GM21528 (cell line): ENCODE measurements around the gene HMGN4.
"Not testable (repeated sequence)": the region's sequence is repeated elsewhere in the genome, so short reads cannot be mapped to it uniquely, and the experiment has no call there.

Experiments used
- ATAC-seq: cut with Tn5 transposase; IDR thresholded peaks from one replicate; pipeline ENCODE4 v1.9.1; 2021; ENCODE audit warnings: mild to moderate bottlenecking, moderate library complexity; ENCODE audit not compliant: unreplicated experiment, low FRiP score

The HMGN4 gene

DNA sequence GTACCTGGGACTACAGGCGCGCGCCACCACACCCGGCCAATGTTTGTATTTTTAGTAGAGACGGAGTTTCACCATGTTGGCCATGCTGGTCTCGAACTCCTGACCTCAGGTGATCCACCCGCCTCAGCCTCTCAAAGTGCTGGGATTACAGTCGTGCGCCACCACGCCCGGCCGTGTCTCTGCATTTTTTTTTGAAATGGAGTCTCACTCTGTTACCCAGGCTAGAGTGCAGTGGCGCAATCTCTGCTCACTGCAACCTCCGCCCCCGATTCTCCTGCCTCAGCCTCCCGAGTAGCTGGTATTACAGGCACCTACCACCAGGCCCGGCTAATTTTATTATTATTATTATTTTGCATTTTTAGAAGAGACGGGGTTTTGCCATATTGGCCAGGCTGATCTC is 9.2 kb downstream of the HMGN4 start:
- not testable (repeated sequence) for ATAC-seq

DNA sequence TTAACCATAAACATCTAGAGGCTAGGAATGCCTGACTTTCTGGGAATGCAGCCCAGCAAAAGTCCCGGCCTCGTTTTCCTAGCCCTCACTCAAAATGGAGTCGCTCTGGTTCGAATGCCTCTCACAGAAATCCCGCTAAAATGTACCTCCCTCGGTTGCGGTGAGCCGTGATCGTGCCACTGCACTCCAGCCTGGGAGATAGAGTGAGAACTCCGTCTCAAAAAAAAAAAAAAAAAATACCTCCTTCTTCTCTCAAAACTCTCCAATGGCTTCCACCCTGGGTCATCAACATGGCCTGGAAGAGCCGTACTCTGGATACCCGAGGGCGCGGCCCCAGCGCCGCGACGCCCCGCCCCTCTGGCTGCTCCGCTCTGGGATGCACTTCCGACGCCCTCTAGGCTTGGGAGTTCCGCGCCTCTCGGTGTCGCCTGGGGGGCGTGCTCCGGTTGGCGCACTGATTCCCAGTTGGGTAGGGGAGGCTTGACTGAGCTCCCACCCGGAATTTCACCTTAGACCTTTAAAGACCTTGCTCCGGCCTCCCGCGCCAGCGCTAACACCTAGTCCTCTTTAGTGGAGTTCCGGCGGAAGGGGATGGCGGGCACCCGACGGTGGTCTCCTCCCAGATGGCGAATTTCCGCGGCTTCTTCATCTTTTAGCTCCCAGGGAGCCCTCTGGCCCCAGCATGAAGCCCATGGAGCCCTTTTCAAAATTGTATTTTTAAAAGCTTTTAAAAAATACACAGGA is 12.3 kb downstream of the HMGN4 start:
- ATAC-seq = no peak

DNA sequence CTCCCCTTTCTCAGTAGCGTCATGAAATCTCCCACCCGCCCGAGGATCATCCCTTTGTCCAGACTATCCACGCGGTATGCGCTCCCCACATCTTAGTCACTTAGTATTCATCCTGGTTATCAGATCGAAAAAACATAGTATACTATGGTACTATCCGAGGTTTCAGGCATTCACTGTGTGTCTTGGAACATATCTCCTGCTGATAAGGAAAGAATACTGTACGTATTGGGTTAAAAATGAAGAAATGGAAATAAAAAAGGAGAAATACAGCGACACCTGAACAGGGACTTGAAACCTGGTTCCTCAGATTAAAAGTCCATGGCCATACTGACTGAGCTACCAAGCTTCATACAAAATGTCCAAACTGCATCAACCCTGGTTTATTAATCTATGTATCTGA is 14.0 kb downstream of the HMGN4 start:
- ATAC-seq = no peak

DNA sequence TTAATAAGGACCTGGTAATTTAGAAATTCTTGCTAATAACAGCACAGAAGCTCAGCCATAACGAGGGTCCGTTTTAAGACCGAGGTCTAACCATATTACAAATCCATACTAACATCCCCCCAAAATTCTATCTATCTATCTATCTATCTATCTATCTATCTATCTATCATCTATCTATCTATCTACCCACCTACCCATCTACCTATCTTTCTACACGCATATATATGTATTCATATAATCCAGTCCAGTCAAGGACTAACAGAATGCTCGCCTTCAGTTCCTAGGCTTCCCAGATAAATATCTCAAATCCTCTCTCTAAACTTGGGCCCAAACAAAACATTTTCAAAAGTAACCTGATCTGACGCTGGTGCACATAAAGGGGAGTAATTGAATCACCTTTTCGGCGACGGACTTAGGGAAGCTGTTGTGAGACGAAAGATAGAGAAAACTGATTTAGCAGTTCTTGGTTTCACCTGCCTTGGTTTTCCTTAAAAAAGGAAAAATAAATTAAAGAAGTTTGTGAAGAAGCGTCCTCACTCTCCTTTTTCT is 14.5 kb downstream of the HMGN4 start:
- no peak for ATAC-seq

DNA sequence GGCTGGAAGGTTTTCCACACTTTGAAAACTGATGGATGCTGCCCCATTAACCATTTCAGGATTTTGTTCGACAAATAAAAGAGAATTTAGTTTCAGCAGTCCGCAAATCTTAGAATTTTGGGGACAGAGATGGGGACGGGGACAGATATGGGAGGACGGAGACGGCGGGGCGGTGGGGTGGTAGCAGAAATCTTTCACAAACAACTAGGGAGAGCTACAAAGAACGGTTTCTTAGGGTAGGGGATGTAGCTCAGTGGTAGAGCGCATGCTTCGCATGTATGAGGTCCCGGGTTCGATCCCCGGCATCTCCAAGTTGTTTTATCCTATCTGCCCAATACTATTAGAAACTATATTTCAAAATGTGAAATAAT is 15.1 kb downstream of the HMGN4 start:
- peak; percentile 48 for ATAC-seq

DNA sequence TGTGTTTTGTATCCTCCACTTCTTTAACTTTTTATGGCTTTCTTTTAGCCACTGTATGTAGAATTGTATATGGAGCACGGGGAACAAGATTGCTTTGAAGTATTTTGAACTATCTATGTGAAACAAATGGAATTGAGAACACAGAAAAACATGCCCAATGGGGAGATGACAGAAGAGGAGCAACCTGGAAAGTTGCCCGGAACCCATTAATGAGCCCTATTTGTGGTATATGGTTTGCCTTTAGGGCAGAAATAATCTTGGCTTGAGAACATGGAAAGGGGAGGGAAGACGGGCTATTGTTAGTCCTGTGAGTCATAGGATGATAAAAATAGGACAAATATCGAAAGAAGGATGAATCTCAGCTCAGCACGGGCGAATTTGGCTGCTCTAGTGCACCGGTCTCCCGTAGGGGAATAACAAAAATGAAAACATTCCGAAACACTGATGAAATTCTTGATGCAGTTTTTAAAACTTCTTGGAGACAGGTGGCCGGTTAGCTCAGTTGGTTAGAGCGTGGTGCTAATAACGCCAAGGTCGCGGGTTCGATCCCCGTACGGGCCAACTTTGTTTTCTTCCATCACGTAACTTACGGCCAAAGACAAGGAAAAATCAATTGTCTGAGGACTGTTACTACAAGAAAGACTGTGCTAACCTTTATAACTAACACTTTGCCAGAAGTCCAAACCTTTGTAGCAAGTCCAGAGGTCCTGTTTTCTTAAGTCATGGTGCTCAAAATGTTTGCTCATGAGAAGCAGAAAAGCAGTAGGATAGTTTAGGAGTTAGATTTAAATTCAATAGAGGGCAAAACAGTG is 15.7 kb downstream of the HMGN4 start:
- peak; percentile 40 for ATAC-seq

DNA sequence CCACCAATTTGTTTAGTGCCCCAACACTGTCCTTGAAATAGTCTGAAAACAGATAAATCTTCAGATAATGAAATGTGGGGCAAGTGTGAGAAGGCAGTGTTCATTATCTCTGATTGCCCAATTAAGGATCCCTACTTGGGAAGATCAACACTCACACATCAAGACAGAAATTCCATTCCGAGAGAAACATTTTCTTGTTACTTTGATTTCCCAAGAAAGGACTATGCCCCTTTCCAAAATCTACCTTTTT is 16.2 kb downstream of the HMGN4 start:
- ATAC-seq = no peak

DNA sequence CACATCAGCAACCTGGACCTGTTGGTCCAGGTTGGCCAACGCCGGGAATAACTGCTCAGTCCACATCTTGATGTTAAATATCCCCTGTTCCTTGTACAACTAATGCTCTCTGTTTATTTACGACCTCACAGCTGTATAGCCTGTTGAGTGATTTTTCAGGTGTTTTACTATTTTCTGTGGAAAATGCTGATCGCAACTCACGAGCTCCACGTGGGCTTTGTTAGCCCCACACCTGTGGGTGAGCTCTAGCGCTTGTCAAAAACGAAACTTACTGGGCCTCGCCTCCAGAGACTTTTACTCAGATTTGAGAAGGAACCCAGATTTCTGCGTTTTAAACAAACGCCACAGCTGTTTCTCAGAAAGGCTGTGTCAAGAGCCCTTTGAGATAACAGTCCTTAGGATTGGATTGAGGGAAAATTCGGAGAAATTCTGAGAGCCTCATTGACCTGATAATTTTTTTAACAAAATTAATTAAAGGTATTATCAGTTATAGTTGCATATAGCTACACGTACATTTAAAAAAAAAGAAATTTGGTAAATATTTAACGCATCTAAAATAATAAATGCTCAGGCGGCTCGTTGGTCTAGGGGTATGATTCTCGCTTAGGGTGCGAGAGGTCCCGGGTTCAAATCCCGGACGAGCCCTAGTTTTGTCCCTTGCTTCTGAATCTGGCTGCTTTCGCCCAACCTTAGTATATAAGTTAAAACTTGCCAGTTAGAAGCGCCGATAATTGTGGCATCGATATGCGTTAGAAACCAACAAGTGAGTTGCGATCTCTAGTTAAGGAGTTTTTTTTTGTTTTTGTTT is 16.7 kb downstream of the HMGN4 start:
- no peak for ATAC-seq

DNA sequence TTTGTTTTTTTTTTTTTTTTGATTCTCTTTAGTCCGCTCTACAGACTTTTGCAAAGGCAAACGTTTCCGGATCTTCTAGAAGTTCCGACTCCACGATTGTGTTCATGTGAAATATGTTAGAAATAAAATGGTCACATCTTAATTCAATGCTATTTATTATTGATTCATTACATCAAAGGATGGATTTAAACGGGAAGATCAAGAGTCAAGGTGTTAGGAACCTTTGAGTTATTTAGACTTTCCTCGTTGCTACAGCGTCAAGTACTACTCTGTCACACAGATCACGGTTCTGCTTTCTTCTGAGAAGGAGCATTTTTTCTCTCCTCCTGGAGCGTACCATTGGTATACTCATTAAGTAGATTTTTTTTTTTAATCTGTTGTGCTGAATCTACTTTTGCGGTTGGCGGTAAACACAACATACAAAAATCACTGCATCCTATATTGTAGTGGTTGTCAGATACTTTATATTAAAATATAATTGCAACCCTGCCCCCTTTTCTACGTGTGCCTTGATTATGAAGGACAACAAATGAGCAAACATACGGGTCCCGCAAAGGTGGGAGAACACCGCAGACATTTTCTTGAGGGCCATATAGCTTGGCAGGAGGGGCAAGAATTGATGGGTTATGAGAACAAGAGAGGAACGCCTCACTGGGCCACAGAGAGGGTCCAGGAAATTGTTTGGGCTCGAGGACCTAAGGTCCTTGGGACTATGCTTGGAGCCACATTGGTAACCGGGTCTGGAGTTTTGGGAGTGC is 17.5 kb downstream of the HMGN4 start:
- no peak for ATAC-seq

DNA sequence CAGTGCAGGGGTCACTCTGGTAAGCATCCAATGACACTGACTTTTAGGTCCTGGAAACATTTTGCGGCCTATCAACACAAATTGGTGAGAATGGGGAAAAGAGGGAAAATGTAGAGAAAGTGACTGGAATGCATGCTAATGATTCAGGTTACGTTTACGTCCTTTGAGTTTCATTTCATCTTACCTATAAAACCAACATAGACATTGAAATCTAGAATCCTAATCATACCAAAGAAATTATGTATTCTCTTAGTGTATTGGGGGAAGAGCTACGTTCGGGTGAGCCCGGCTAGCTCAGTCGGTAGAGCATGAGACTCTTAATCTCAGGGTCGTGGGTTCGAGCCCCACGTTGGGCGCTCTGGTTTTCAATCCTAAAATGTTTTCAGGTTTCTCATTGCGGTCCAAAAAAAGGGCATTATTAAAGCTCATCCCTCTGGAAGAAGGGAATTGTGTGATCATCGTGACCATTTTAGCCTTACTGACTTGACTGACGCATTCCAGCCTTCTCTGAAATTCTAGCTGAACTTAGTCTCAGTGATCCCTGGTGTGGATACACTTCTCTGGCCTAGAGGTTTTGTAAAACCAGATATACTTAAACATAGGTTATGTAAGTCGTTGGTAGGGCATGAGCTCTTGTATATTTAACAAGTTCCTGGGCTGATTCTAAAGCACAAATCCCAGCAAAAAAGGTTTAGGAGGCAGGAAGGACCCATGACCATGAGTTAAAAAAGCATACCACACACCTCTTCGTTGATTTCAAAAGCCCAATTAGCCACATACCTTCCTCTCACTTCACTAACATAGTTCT is 18.3 kb downstream of the HMGN4 start:
- ATAC-seq = no peak

DNA sequence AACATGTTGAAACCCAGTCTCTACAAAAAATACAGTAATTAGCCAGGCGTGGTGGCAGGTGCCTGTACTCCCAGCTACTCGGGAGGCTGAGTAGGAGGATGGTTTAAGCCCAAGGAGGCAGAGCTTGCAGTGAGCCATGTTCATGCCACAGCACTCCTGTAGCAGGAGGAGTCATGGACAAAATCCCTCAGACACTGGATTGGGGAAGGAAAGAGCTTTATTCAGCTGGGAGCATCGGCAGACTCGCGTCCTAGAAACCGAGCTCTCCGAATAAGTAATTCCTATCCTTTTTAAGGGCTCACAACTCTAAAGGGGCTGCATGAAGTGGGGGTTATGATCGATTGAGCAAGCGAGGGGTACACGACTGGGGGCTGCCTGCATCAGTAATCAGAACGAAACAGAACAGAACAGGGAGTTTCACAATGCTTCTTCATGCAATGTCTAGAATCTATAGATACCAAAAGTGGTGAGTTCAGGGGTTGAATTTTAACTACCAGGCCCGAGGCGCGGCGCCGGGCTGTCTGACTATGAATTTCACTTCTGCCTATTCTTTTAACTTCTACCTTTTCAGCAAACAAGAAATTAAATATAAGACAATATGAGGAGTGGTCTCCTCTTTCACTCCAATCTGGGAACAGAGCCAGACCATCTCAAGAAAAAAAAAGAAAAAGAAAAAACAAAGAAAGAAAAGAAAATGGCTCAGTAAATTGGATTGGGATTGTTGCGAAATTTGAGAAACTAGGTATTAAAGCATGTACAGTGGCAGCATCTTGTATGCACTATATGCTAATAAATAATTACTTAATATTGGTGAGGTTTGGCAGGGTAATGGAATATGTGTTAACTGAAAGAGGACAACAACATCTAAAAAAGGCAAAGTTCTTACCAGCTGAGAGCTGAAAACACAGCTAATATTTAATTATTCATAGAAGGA is 23.6 kb downstream of the HMGN4 start:
- no peak for ATAC-seq

DNA sequence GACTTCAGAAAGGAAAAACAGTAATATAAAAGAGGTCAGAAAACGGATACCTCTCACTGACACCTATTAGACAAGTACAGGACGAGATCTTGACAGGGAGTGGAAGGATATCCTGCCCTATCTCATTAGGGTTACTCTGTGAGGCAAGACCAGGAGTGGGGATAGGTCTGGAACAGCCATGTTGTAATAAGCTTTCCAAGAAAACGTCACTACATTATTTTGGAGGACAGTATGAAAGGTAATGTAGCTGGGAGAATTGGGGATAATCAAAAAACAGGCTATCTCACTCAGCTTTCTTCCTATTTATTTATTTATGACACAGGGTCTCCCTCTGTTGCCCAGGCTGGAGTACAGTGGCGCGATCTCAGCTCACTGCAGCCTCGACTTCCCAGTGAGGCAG is 25.3 kb downstream of the HMGN4 start:
- ATAC-seq = no peak

DNA sequence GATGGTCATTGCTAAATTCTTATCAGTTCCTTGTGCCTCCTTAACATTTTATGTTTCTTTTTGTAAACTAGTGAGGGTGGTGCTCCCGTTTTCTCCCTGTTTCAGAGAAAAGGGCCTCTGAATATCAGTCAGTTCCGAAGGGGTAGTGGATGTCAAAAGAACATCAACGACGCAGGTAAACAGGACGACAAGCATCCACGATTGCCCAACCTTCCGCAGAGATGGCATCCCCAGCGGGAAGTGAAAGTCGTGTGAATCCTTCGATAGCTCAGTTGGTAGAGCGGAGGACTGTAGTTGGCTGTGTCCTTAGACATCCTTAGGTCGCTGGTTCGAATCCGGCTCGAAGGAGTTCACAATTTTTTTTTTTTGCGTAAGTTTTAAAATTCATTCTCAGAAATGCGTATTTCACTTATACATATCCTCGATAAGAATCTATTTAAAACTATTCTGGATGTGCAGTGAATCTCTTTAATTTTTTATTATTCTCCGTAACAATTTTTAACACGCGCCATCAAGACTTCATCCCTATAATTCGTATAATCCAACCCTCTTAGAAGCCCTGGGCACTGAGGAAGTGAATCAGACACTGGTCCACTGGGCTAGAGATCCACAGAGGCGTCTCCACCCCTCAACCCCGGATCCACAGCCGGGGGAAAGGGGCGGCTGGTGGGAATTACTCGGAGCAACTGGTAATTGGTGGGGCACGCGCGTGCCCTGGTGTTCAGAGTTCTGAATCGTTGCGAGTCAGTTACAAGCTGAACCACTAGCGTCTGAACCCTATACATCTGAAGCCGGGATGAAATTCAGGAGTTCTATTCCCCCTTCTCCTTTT is 30.7 kb downstream of the HMGN4 start:
- peak; percentile 63 for ATAC-seq

DNA sequence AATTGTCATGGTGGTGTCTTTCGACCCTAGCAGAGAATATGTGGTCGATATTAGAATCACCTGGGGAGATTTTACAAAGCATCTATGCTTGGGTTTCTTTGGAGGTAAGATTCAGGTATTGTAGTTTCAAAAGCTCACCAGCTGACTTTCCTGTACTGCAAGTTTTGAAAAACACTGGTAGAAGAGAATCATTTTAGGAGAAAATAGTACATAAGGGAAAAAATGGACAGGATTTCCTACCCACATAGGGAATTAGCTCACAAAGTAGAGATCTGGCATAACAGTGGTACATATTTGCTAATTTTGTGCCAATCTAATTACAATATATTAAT is 31.2 kb downstream of the HMGN4 start:
- no peak for ATAC-seq

DNA sequence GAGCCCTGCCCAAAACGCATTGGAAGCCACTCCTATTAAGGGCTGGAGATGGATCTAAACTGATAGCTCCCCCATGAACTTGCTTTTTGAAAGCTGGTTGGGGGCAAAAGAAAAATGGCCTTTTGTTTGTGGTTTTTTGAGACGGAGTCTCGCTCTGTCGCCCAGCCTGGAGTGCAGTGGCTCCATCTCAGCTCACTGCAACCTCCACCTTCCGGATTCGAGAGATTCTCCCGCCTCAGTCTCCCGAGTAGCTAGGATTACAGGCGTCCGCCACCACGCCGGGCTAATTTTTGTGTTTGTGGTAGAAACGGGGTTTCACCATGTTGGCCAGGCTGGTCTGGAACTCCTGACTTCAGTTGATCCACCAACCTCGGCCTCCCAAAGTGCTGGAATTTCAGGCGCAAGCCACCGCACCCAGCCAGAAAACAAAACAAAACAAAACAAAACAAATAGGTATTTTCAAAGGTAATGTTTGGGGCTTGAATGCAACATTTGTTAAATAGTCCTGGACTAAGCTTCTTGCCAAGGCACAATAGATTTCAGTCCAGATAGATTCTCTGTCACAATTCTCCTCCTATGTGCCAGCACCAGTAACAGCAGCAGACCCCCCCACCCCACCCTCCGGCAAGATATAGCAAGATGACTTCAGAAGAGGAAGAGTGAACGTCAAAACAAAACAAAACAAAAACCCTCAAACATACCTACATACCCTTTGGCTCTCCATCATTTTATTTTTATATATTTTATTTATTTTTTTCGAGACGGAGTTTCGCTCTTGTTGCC is 32.1 kb downstream of the HMGN4 start:
- ATAC-seq = no peak

DNA sequence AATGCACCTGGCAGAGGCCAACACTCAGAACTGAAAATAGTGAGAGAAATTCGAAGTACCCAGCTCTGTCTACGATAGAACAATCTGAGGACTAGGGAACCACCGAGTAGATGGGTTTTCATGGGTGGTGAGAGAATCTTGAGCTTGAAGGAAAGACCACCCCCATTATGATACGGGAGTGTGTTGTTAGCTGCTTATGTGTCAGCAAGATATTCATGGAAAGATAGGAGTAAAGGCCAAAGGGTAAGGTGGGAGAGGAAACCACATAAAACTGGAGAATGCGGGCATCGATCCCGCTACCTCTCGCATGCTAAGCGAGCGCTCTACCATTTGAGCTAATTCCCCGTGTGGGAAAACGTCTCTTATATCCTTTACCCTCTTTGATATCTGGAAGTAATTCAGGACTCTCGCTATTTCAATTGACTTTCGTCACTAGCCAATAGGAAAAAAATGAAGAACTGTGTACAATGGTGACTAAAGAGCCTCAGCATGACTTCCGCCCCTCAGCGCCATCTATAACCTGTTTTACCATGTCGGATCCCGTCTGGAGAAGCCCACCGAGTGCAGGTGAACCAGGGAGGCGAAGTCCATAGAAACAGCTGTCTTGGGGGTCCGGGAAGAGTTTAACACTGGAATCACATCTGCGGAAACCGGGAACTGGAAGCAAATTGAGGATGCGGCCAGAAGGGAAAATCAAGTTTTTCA is 33.6 kb downstream of the HMGN4 start:
- no peak for ATAC-seq
